Suppressor macrophage treated with lipopolysaccharide for 1 hour (primary cell): ENCODE measurements around the gene POLG.

ENCODE experiments used
- DNase-seq, 3 donors: peaks; one replicate each; pipeline ENCODE4 v3.0.0-alpha.2; 2020 to 2022

Gene POLG

GRCh38 chr15:89356634-89357298, 22.1 kb upstream of the POLG start:
- peak; percentile 55 to 65 (median 61) for DNase-seq

- no peak for DNase-seq
Measured at GRCh38 chr15:89353991-89354390, 19.4 kb upstream of the POLG start.

- no peak for DNase-seq
Measured at GRCh38 chr15:89352476-89352875, 17.9 kb upstream of the POLG start.

- DNase-seq, result no peak
Measured at GRCh38 chr15:89349206-89349558, 14.6 kb upstream of the POLG start.

GRCh38 chr15:89346516-89347231, 12.1 kb upstream of the POLG start:
- DNase-seq, result peak; percentile 40 to 51 (median 41)

- no peak for DNase-seq
Measured at GRCh38 chr15:89345248-89345647, 10.6 kb upstream of the POLG start.

GRCh38 chr15:89342840-89343239, 8.2 kb upstream of the POLG start:
- no peak for DNase-seq

GRCh38 chr15:89341316-89342005, 6.8 kb upstream of the POLG start:
- DNase-seq, result no peak

- DNase-seq, result no peak
Measured at GRCh38 chr15:89340573-89340972, 5.9 kb upstream of the POLG start.

- no peak for DNase-seq
Measured at GRCh38 chr15:89338036-89338435, 3.4 kb upstream of the POLG start.

- DNase-seq, result no peak
Measured at GRCh38 chr15:89335298-89336041, 846 bp upstream of the POLG start.

- no peak for DNase-seq
Measured at GRCh38 chr15:89333959-89334509, 590 bp downstream of the POLG start.

- DNase-seq, result no peak
Measured at GRCh38 chr15:89333011-89333860, 1.4 kb downstream of the POLG start.

- peak; percentile 36 to 62 (median 40) for DNase-seq
Measured at GRCh38 chr15:89332446-89332845, 2.2 kb downstream of the POLG start.

GRCh38 chr15:89330881-89331595, 3.6 kb downstream of the POLG start:
- DNase-seq, result no peak

- DNase-seq, result no peak
Measured at GRCh38 chr15:89330119-89330518, 4.5 kb downstream of the POLG start.

- DNase-seq, result no peak
Measured at GRCh38 chr15:89329329-89330084, 5.1 kb downstream of the POLG start.

- DNase-seq, result no peak
Measured at GRCh38 chr15:89328398-89329254, 6.0 kb downstream of the POLG start.

- no peak for DNase-seq
Measured at GRCh38 chr15:89327113-89327512, 7.5 kb downstream of the POLG start.

- DNase-seq, result no peak
Measured at GRCh38 chr15:89326316-89326715, 8.3 kb downstream of the POLG start.
